Liver (tissue), 3 donors: ENCODE data around the gene AGO1.

Experiments used
- FOXA2 ChIP-seq: IDR thresholded peaks from 2 replicates; pipeline ENCODE4 v1.6.1; 2016; ENCODE audit warnings: antibody characterized with exemption
- HNF4A ChIP-seq, 2 donors: conservative IDR thresholded peaks; 2 replicates each; pipeline ENCODE4 v1.6.1; 2016; ENCODE audit warnings: antibody characterized with exemption in 2 of 2, mild to moderate bottlenecking in 2 of 2
- HNF4G ChIP-seq: IDR thresholded peaks from 2 replicates; pipeline ENCODE4 v1.6.1; 2016; ENCODE audit warnings: antibody characterized with exemption
- RAD21 ChIP-seq, 2 donors: IDR thresholded peaks; 2 replicates each; pipeline ENCODE4 v1.6.1; 2016; ENCODE audit warnings: antibody characterized with exemption in 2 of 2, mild to moderate bottlenecking in 2 of 2
- TAF1 ChIP-seq: conservative IDR thresholded peaks from 2 replicates; pipeline ENCODE4 v1.6.1; 2016; ENCODE audit warnings: antibody characterized with exemption, mild to moderate bottlenecking
- TF ChIP-seq, protein P1 (sequence below): IDR thresholded peaks from 2 replicates; pipeline ENCODE4 v1.6.1; 2016; ENCODE audit warnings: antibody characterized with exemption, mild to moderate bottlenecking
- TF ChIP-seq, protein P2 (sequence below): fragments of 150-350 bp; IDR thresholded peaks from 2 replicates; pipeline ENCODE4 v1.5.1; 2017; ENCODE audit warnings: improper control_type of control experiment, low read depth, low read length; ENCODE audit not compliant: missing input control
- donor health status: healthy.
- donor health status: healthy.

DNA sequence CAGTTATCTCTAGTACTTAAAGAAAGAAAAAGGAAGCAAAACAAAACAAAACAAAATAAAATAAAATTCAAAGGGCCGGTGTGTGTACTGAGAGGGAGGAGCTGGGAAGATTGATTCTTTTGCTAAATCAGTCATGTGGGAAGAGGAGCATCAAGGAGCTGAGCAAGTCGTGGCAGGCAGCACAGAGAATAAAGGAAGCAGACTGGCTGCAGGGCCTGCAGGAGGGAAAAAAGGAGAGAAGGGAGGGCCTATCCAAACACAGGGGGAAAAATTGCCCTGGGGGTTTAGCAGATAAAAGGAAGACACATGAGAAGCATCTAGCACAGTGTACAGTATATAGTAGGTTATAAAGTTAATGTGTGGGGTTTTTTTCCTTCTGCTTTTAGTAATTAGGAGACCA, 47.6 kb upstream of the AGO1 start:
- TF ChIP-seq HNF4G: no peak
- TF ChIP-seq, protein P1, sequence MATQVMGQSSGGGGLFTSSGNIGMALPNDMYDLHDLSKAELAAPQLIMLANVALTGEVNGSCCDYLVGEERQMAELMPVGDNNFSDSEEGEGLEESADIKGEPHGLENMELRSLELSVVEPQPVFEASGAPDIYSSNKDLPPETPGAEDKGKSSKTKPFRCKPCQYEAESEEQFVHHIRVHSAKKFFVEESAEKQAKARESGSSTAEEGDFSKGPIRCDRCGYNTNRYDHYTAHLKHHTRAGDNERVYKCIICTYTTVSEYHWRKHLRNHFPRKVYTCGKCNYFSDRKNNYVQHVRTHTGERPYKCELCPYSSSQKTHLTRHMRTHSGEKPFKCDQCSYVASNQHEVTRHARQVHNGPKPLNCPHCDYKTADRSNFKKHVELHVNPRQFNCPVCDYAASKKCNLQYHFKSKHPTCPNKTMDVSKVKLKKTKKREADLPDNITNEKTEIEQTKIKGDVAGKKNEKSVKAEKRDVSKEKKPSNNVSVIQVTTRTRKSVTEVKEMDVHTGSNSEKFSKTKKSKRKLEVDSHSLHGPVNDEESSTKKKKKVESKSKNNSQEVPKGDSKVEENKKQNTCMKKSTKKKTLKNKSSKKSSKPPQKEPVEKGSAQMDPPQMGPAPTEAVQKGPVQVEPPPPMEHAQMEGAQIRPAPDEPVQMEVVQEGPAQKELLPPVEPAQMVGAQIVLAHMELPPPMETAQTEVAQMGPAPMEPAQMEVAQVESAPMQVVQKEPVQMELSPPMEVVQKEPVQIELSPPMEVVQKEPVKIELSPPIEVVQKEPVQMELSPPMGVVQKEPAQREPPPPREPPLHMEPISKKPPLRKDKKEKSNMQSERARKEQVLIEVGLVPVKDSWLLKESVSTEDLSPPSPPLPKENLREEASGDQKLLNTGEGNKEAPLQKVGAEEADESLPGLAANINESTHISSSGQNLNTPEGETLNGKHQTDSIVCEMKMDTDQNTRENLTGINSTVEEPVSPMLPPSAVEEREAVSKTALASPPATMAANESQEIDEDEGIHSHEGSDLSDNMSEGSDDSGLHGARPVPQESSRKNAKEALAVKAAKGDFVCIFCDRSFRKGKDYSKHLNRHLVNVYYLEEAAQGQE: no peak
- TF ChIP-seq, protein P2, sequence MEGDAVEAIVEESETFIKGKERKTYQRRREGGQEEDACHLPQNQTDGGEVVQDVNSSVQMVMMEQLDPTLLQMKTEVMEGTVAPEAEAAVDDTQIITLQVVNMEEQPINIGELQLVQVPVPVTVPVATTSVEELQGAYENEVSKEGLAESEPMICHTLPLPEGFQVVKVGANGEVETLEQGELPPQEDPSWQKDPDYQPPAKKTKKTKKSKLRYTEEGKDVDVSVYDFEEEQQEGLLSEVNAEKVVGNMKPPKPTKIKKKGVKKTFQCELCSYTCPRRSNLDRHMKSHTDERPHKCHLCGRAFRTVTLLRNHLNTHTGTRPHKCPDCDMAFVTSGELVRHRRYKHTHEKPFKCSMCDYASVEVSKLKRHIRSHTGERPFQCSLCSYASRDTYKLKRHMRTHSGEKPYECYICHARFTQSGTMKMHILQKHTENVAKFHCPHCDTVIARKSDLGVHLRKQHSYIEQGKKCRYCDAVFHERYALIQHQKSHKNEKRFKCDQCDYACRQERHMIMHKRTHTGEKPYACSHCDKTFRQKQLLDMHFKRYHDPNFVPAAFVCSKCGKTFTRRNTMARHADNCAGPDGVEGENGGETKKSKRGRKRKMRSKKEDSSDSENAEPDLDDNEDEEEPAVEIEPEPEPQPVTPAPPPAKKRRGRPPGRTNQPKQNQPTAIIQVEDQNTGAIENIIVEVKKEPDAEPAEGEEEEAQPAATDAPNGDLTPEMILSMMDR: no peak
- no peak for TF ChIP-seq TAF1
- TF ChIP-seq RAD21 (IDR thresholded peaks at IDR 0.05): no peak
- TF ChIP-seq FOXA2: no peak
- no peak for TF ChIP-seq HNF4A (conservative IDR thresholded peaks at IDR 0.05)
